IMR-90 (cell line): ENCODE results near the gene DMD. TPM values are rescaled to one million over a fixed set of nuclear protein-coding genes. Genes with fewer than 3 reads are reported as not detected.

Experiments
- ATAC-seq: fragments of 200-7000 bp; cut with Tn5 transposase; 2 replicates; pipeline ENCODE4 v1.9.1; 2020; ENCODE audit warnings: low read depth, mild to moderate bottlenecking, moderate library complexity
- BruUV-seq: library from RNA; stranded (reverse); fragments of 400-500 nt; replicated peaks from 2 replicates; lab custom pipeline; 2021; lab: Mats Ljungman, UMichigan
- CTCF ChIA-PET: fragments of 300-600 bp; formaldehyde crosslinking; extraction: SDS; loops from one replicate; lab custom pipeline; 2021; ENCODE audit warnings: antibody characterized with exemption; lab: Yijun Ruan, JAX
- POLR2A ChIA-PET: fragments of 300-600 bp; sonication (Branson Sonifier 250); formaldehyde crosslinking; loops from one replicate; lab custom pipeline; 2022; ENCODE audit warnings: antibody characterized with exemption; ENCODE audit not compliant: unreplicated experiment; lab: Charles Lee
- DNase-seq: peaks from one replicate; pipeline ENCODE4 v3.0.0; 2013
- H2AFZ ChIP-seq: replicated peaks from 2 replicates; pipeline ENCODE3; 2013; ENCODE audit warnings: low read length, mild to moderate bottlenecking; ENCODE audit not compliant: poor library complexity
- H2AK5ac ChIP-seq: 2 replicates; pipeline ENCODE4 v1.6.1; 2013; ENCODE audit warnings: low read depth, low read length, inconsistent platforms
- H2AK9ac ChIP-seq: replicated peaks from 2 replicates; pipeline ENCODE3; 2013; ENCODE audit warnings: mild to moderate bottlenecking, low read depth, low read length, moderate library complexity; ENCODE audit not compliant: poor library complexity
- H2BK120ac ChIP-seq: 2 replicates; pipeline ENCODE4 v1.6.1; 2013; ENCODE audit warnings: low read depth, low read length, inconsistent platforms
- H2BK15ac ChIP-seq: 3 replicates; pipeline ENCODE4 v1.6.1; 2013; ENCODE audit warnings: low read depth, low read length, inconsistent platforms
- H2BK20ac ChIP-seq: 2 replicates; pipeline ENCODE4 v1.6.1; 2013; ENCODE audit warnings: low read depth, mild to moderate bottlenecking, inconsistent platforms, low read length, moderate library complexity
- H2BK5ac ChIP-seq: 2 replicates; pipeline ENCODE4 v1.6.1; 2013; ENCODE audit warnings: mild to moderate bottlenecking, low read depth, low read length, inconsistent platforms; ENCODE audit not compliant: poor library complexity, severe bottlenecking
- H3K14ac ChIP-seq: replicated peaks from 2 replicates; pipeline ENCODE4 v1.6.1; 2013; ENCODE audit warnings: low read depth, low read length, inconsistent platforms
- H3K18ac ChIP-seq: 2 replicates; pipeline ENCODE4 v1.6.1; 2013; ENCODE audit warnings: low read depth, low read length, control low read depth
- H3K23ac ChIP-seq: 2 replicates; pipeline ENCODE4 v1.6.1; 2013; ENCODE audit warnings: low read depth, low read length, inconsistent platforms
- H3K27ac ChIP-seq: 2 replicates; pipeline ENCODE4 v1.5.1; 2013; ENCODE audit warnings: mild to moderate bottlenecking, control low read depth, low read length; ENCODE audit not compliant: insufficient read depth
- H3K27me3 ChIP-seq: 2 replicates; pipeline ENCODE4 v1.6.1; 2013; ENCODE audit warnings: low read length; ENCODE audit not compliant: control insufficient read depth, insufficient read depth
- H3K36me3 ChIP-seq: 2 replicates; pipeline ENCODE4 v1.6.1; 2013; ENCODE audit warnings: low read length, mixed read lengths; ENCODE audit not compliant: control insufficient read depth, insufficient read depth
- H3K4ac ChIP-seq: 2 replicates; pipeline ENCODE4 v1.6.1; 2013; ENCODE audit warnings: low read depth, low read length, inconsistent platforms
- H3K4me1 ChIP-seq: 2 replicates; pipeline ENCODE4 v1.6.1; 2013; ENCODE audit warnings: low read length, mixed read lengths; ENCODE audit not compliant: control insufficient read depth, insufficient read depth
- H3K4me2 ChIP-seq: 2 replicates; pipeline ENCODE4 v1.6.1; 2013; ENCODE audit warnings: low read depth, mild to moderate bottlenecking, control low read depth, low read length, moderate library complexity
- H3K4me3 ChIP-seq: 2 replicates; pipeline ENCODE4 v1.5.1; 2013; ENCODE audit warnings: low read depth, mild to moderate bottlenecking, control low read depth, low read length, moderate library complexity; ENCODE audit not compliant: insufficient read depth
- H3K56ac ChIP-seq: 2 replicates; pipeline ENCODE4 v1.6.1; 2013; ENCODE audit warnings: low read length, inconsistent platforms; ENCODE audit not compliant: insufficient read depth; ENCODE audit errors: extremely low read depth
- H3K79me1 ChIP-seq, 2 experiments: 2 replicates each; pipeline ENCODE4 v1.6.1; 2013; ENCODE audit warnings: low read length in 2 of 2, inconsistent platforms in 1 of 2, low read depth in 1 of 2
- H3K9ac ChIP-seq: 2 replicates; pipeline ENCODE4 v1.6.1; 2013; ENCODE audit warnings: low read depth, low read length, control low read depth
- H3K9me1 ChIP-seq: 2 replicates; pipeline ENCODE4 v1.6.1; 2013; ENCODE audit warnings: low read length, inconsistent platforms; ENCODE audit not compliant: insufficient read depth
- H3K9me3 ChIP-seq: 2 replicates; pipeline ENCODE4 v1.6.1; 2013; ENCODE audit warnings: low read length; ENCODE audit not compliant: control insufficient read depth, insufficient read depth
- H4K20me1 ChIP-seq: 2 replicates; pipeline ENCODE4 v1.6.1; 2013; ENCODE audit warnings: low read length, inconsistent platforms; ENCODE audit not compliant: insufficient read depth
- H4K5ac ChIP-seq: 2 replicates; pipeline ENCODE4 v1.6.1; 2013; ENCODE audit warnings: mild to moderate bottlenecking, low read depth, low read length, control low read depth
- H4K8ac ChIP-seq, 2 experiments: 2 replicates each; pipeline ENCODE4 v1.6.1; 2013; ENCODE audit warnings: low read depth in 2 of 2, low read length in 2 of 2, control low read depth in 1 of 2, inconsistent platforms in 1 of 2
- H4K91ac ChIP-seq: 2 replicates; pipeline ENCODE4 v1.6.1; 2013; ENCODE audit warnings: low read depth, low read length, inconsistent platforms; ENCODE audit not compliant: insufficient read depth
- CEBPB ChIP-seq: IDR thresholded peaks from 2 replicates; pipeline ENCODE4 v1.6.1; 2012; ENCODE audit warnings: low read depth, low read length, improper control_type of control experiment
- CTCF ChIP-seq: conservative IDR thresholded peaks from 2 replicates; pipeline ENCODE4 v1.5.1; 2012; ENCODE audit warnings: mild to moderate bottlenecking, low read depth, low read length, improper control_type of control experiment
- ELK1 ChIP-seq: fragments of 150-350 bp; IDR thresholded peaks from 2 replicates; pipeline ENCODE4 v1.6.1; 2016; ENCODE audit warnings: low read depth, mild to moderate bottlenecking, low read length, moderate library complexity, borderline replicate concordance
- FOS ChIP-seq: fragments of 150-350 bp; IDR thresholded peaks from 2 replicates; pipeline ENCODE4 v1.6.1; 2016; ENCODE audit warnings: low read depth, low read length
- MAFK ChIP-seq: IDR thresholded peaks from 2 replicates; pipeline ENCODE4 v1.6.1; 2012; ENCODE audit warnings: low read depth, low read length, improper control_type of control experiment
- MAZ ChIP-seq: IDR thresholded peaks from 2 replicates; pipeline ENCODE4 v1.6.1; 2012; ENCODE audit warnings: low read depth, mild to moderate bottlenecking, low read length, improper control_type of control experiment, moderate library complexity, borderline replicate concordance
- MXI1 ChIP-seq: IDR thresholded peaks from 2 replicates; pipeline ENCODE4 v1.6.1; 2012; ENCODE audit warnings: low read depth, mild to moderate bottlenecking, low read length, moderate library complexity, borderline replicate concordance
- NFE2L2 ChIP-seq: fragments of 150-350 bp; IDR thresholded peaks from 2 replicates; pipeline ENCODE4 v1.6.1; 2016; ENCODE audit warnings: low read depth, mild to moderate bottlenecking, low read length
- POLR2A ChIP-seq: IDR thresholded peaks from 2 replicates; pipeline ENCODE4 v1.6.1; 2012; ENCODE audit warnings: mild to moderate bottlenecking, low read depth, low read length
- RCOR1 ChIP-seq: IDR thresholded peaks from 2 replicates; pipeline ENCODE4 v1.6.1; 2012; ENCODE audit warnings: mild to moderate bottlenecking, low read length, improper control_type of control experiment; ENCODE audit not compliant: insufficient replicate concordance
- RFX5 ChIP-seq: IDR thresholded peaks from 2 replicates; pipeline ENCODE4 v1.8.0; 2012; ENCODE audit warnings: low read depth, mild to moderate bottlenecking, low read length, moderate library complexity
- SMC3 ChIP-seq: fragments of 150-350 bp; IDR thresholded peaks from 2 replicates; pipeline ENCODE4 v1.6.1; 2016; ENCODE audit warnings: low read depth, mild to moderate bottlenecking, antibody characterized with exemption, low read length, moderate library complexity
- USF2 ChIP-seq: fragments of 150-350 bp; IDR thresholded peaks from 2 replicates; pipeline ENCODE4 v1.6.1; 2017; ENCODE audit warnings: mild to moderate bottlenecking, antibody characterized with exemption, low read length, low read depth
- WGBS, 2 experiments: methylation state at CpG; one replicate each; pipeline versions ENCODE4 v1.1.5 to v1.1.7; 2013; ENCODE audit warnings: missing lambda C conversion rate in 2 of 2; ENCODE audit not compliant: insufficient read length in 1 of 2; ENCODE audit errors: extremely low coverage in 2 of 2; 5-methylcytosine and 5-hydroxymethylcytosine counted together
- dilution Hi-C: fragments of 300-500 bp; cut with HindIII; formaldehyde crosslinking; loops from one replicate; pipeline ENCODE4 v1.14.3; 2018; ENCODE audit warnings: low sequenced_read_pairs; ENCODE audit not compliant: unreplicated experiment
- in situ Hi-C: fragments of 300-500 bp; cut with MboI; formaldehyde crosslinking; loops from 3 replicates; pipeline ENCODE4 v1.14.3; 2019; ENCODE audit warnings: low sequenced_read_pairs, inconsistent platforms, mixed read lengths
- intact Hi-C: fragments of 100-400 bp; cut with micrococcal nuclease; formaldehyde crosslinking; loops from 2 replicates; pipeline ENCODE4 v1.10.0; 2022
- polyA plus RNA-seq, 3 experiments: library from polyadenylated mRNA; depleted of rRNA; stranded (reverse); fragments of >200 nt; gene quantifications; 2 replicates each; pipeline ENCODE4 v1.2.3, GENCODE V29; 2012; ENCODE audit warnings: low replicate concordance in 1 of 3
- total RNA-seq: library from RNA; depleted of rRNA; stranded (reverse); fragments of >200 nt; gene quantifications from 2 replicates; pipeline ENCODE4 v1.2.3, GENCODE V29; 2012

DMD gene
- total and polyA plus RNA-seq, 2 of the 4 experiments (the other 2 are of a cell fraction), result 6.6 to 11.8 TPM

- no CpG with 5 or more reads among the region's 2 CpGs for WGBS, 2 experiments
- Histone ChIP-seq H3K4me1 (no peaks in the 10 kb centered on the region), H4K20me1 (no peaks in the 10 kb centered on the region), H2AFZ (no peak overlapping the region), H2AK5ac (no peak overlapping the region), H3K9me1 (no peaks in the 10 kb centered on the region), H4K91ac (no peak overlapping the region), H3K27ac (no peak overlapping the region), H2AK9ac (no peak overlapping the region), H3K4ac (no peak overlapping the region), H2BK15ac (no peak overlapping the region), H3K27me3 (no peaks in the 10 kb centered on the region), H3K79me1 (no peaks in the 10 kb centered on the region), H3K56ac (no peak overlapping the region), H3K23ac (no peak overlapping the region), H2BK120ac (no peak overlapping the region), H4K8ac (no peak overlapping the region), H2BK20ac (no peak overlapping the region), H3K18ac (no peak overlapping the region), H3K4me2 (no peak overlapping the region), H3K9me3 (no peaks in the 10 kb centered on the region), H4K5ac (no peak overlapping the region), H3K36me3 (no peaks in the 10 kb centered on the region), H3K14ac (no peak overlapping the region), H3K4me3 (no peak overlapping the region), H3K9ac (no peak overlapping the region), H2BK5ac (no peak overlapping the region)
- in situ Hi-C loops, result no loop called here
- TF ChIP-seq MAFK (no peak), RFX5 (no peak), SMC3 (no peak), MAZ (no peak), NFE2L2 (no peak), POLR2A (no peak), FOS (no peak), USF2 (no peak), ELK1 (no peak), MXI1 (no peak), RCOR1 (no peak), CTCF (no peak), CEBPB (no peak)
- intact Hi-C loops, result no loop called here
- no peak for DNase-seq
- BruUV-seq, result no TSS peak
- CTCF ChIA-PET, result no interaction called here
- no peak for ATAC-seq
- dilution Hi-C loops, result no loop called here
- POLR2A ChIA-PET, result no interaction called here
These were observed 930.9 kb downstream of the DMD start for GRCh38 chrX:32280489-32280888.
